Transverse colon (tissue), 4 donors: ENCODE results near the gene AUNIP.
A peak's percentile ranks its signal among the peaks of the same experiment; 100 is the strongest.

ENCODE experiments used
- CTCF ChIP-seq, 5 experiments: fragments of 200-600 bp in 3 of 5; fragments of 450-650 bp in 2 of 5; sonication (generic) in 3 of 5; IDR thresholded peaks; 1 replicate in 2 of 5; 2 replicates in 3 of 5; pipeline ENCODE4 v1.5.1; 2016 to 2017; ENCODE audit warnings: antibody characterized with exemption in 5 of 5, inconsistent platforms in 3 of 5, mild to moderate bottlenecking in 2 of 5, moderate library complexity in 1 of 5
- POLR2AphosphoS5 ChIP-seq, 3 donors: sonication (generic); formaldehyde crosslinking; IDR thresholded peaks; one replicate each; pipeline ENCODE4 v1.6.1; 2016; ENCODE audit warnings: antibody characterized with exemption in 3 of 3

DNA sequence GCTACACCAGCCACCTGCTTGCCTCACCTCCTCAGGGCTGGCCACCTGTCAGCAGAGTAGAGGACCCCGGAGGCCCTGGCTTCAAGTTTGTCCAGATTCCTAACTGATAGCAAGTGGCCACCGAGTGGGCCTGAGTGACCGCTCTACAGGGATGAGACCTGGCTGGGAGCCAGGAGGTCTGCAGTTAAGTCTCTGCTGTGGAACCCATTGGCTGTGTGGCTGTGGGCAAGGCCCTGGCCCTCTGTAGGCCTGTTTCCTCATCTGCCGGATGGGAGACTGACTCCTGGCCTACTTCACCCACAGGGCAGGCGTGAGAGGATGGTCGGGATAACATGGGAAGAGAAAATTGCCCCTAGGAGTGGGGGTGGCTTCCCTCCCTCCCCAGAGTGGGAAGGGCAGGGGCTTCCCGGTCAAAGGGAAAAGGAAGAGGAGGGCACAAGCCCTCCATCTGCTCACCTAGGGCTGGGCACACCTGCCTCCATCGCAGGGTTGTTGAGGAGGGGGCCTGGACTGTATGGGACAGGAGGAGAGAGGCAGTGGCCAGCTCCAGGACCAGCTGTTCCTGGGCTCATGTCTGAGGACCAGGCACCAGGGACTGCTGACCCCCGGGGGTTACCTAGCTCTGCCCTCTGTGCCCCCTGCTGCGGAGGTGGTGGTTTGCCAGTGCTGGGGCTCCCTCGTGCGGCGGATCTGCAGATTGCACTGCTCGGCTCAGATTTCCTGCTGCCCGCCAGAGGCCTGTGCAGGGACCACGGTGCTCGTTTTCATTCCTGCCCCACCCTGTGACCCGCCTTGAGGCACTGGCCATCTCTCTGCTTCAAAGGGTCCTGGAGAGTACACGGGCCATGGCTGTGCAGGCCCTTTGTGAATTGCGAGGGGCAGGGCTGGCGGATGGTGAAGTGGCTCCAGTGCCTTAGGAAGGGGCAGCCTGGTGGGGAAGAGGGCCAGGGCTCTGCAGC is 48.6 kb downstream of the AUNIP start:
- TF ChIP-seq CTCF (IDR thresholded peaks at IDR 0.05) (peak; percentile 91 to 95 (median 92)), POLR2AphosphoS5 (IDR thresholded peaks at IDR 0.05) (no peak)
